Measurements from ENCODE around the gene PATZ1. TPM values are rescaled to one million over a fixed set of nuclear protein-coding genes. Genes with fewer than 3 reads are reported as not detected.
A peak's percentile ranks its signal among the peaks of the same experiment; 100 is the strongest.

The PATZ1 gene
- total and polyA plus RNA-seq, 2 of the 4 experiments (the other 2 are of a cell fraction) = 6.5 to 10.5 TPM

GRCh38 chr22:31292236-31292989 lies 53.7 kb downstream of the PATZ1 start, which contains the start of gene PIK3IP1 (continued):
- TF ChIP-seq SMC3 (IDR thresholded peaks at IDR 0.05; ENCODE audit: low read depth, low read length) (0 out of 2 replicates have a peak, but pooled peaks have one; percentile 16), MAFK (IDR thresholded peaks at IDR 0.05; ENCODE audit: low read depth, low read length) (no peak)

- Histone ChIP-seq H3K18ac (ENCODE audit: low read depth, low read length) (peak overlapping the region; percentile 55), H3K36me3 (ENCODE audit: control insufficient read depth, insufficient read depth, low read length) (peaks cover 18% of the 10 kb centered on the region), H4K20me1 (ENCODE audit: insufficient read depth, low read length) (no peaks in the 10 kb centered on the region), H3K4ac (ENCODE audit: low read depth, low read length) (peak overlapping the region; percentile 98), H3K56ac (ENCODE audit: extremely low read depth, insufficient read depth, low read length) (peak overlapping the region; percentile 82; the same call in 1 of the 2 replicates), H3K27me3 (ENCODE audit: control insufficient read depth, insufficient read depth, low read length) (no peaks in the 10 kb centered on the region), H4K91ac (ENCODE audit: insufficient read depth, low read depth, low read length) (peak overlapping the region; percentile 86), H2BK20ac (ENCODE audit: low read depth, low read length) (peak overlapping the region; percentile 72), H3K9me3 (ENCODE audit: control insufficient read depth, insufficient read depth, low read length) (no peaks in the 10 kb centered on the region), H3K4me2 (ENCODE audit: low read depth, low read length) (peak overlapping the region; percentile 93), H2BK15ac (ENCODE audit: low read depth, low read length) (peak overlapping the region; percentile 39; the same call in 2 of the 3 replicates), H3K9me1 (ENCODE audit: insufficient read depth, low read length) (0 out of 2 replicates have a peak, but pooled peaks cover 7% of the 10 kb centered on the region), H3K79me1 (ENCODE audit: low read depth in 1 of 2, low read length in 2 of 2) (peaks cover 16 to 35% of the 10 kb centered on the region in 2 experiments), H3K4me1 (ENCODE audit: control insufficient read depth, insufficient read depth, low read length) (peaks cover 9% of the 10 kb centered on the region; the same call in 1 of the 2 replicates), H2AK5ac (ENCODE audit: low read depth, low read length) (peak overlapping the region; percentile 95), H4K5ac (ENCODE audit: low read depth, low read length) (peak overlapping the region; percentile 36), H2AK9ac (replicated peaks; ENCODE audit: low read depth, low read length, poor library complexity) (peak overlapping the region; percentile 95), H3K23ac (ENCODE audit: low read depth, low read length) (peak overlapping the region; percentile 100), H3K9ac (ENCODE audit: low read depth, low read length) (peak overlapping the region; percentile 83), H3K14ac (replicated peaks; ENCODE audit: low read depth, low read length) (peak overlapping the region; percentile 100), H3K27ac (ENCODE audit: insufficient read depth, low read length) (peak overlapping the region; percentile 69), H2BK5ac (ENCODE audit: low read depth, low read length, poor library complexity, severe bottlenecking) (peak overlapping the region; percentile 90), H4K8ac (ENCODE audit: low read depth in 2 of 2, low read length in 2 of 2) (peak overlapping the region; percentile 6 to 89; a peak in 3 of 4 replicates), H2AFZ (replicated peaks; ENCODE audit: low read length, poor library complexity) (peak overlapping the region; percentile 91), H3K4me3 (ENCODE audit: insufficient read depth, low read depth, low read length) (peak overlapping the region; percentile 54), H2BK120ac (ENCODE audit: low read depth, low read length) (peak overlapping the region; percentile 82)
- TF ChIP-seq CHD1 (IDR thresholded peaks at IDR 0.05; ENCODE audit: low read depth, low read length) (peak; percentile 89; the same call in 1 of the 2 replicates), NFE2L2 (IDR thresholded peaks at IDR 0.05; ENCODE audit: low read depth, low read length) (no peak)
- ATAC-seq (ENCODE audit: low read depth) (peak; percentile 9), DNase-seq (peak; percentile 29)
- ChIA-PET POLR2A (ENCODE audit: unreplicated experiment) (no interaction called here), CTCF (interaction anchor here (1.3 to 2.2 kb wide), 3 partner anchors 10 to 21 kb away, joined by 4 to 10 read pairs (median 4); no protein-coding TSS in a partner anchor)
- in situ Hi-C loops (cut with MboI; ENCODE audit: low sequenced_read_pairs) (no loop called here), intact Hi-C loops (cut with micrococcal nuclease) (loop anchor here (2.0 kb wide), 1 partner anchor 53 kb away; no protein-coding TSS in a partner anchor), dilution Hi-C loops (cut with HindIII; ENCODE audit: low sequenced_read_pairs, unreplicated experiment) (no loop called here)
- whole genome bisulfite sequencing, 2 experiments (ENCODE audit: extremely low coverage in 2 of 2, insufficient read length in 1 of 2) = 4% methylated on average over 8 of the region's 20 CpGs; no CpG with 5 or more reads in 1 of the 2 experiments
- no TSS peak for BruUV-seq (replicated peaks)
Measured at GRCh38 chr22:31291481-31292235, 54.5 kb downstream of the PATZ1 start.

Data from IMR-90 (cell line).